GM12874 (cell line): ENCODE measurements around the gene IFNA2.

ENCODE experiments used
- TF ChIP-seq, protein P1 (sequence below): IDR thresholded peaks from 2 replicates; pipeline ENCODE4 v1.5.1; 2011; ENCODE audit warnings: low read depth, mild to moderate bottlenecking, control low read depth, low read length, moderate library complexity; ENCODE audit not compliant: insufficient read depth

IFNA2 gene

DNA sequence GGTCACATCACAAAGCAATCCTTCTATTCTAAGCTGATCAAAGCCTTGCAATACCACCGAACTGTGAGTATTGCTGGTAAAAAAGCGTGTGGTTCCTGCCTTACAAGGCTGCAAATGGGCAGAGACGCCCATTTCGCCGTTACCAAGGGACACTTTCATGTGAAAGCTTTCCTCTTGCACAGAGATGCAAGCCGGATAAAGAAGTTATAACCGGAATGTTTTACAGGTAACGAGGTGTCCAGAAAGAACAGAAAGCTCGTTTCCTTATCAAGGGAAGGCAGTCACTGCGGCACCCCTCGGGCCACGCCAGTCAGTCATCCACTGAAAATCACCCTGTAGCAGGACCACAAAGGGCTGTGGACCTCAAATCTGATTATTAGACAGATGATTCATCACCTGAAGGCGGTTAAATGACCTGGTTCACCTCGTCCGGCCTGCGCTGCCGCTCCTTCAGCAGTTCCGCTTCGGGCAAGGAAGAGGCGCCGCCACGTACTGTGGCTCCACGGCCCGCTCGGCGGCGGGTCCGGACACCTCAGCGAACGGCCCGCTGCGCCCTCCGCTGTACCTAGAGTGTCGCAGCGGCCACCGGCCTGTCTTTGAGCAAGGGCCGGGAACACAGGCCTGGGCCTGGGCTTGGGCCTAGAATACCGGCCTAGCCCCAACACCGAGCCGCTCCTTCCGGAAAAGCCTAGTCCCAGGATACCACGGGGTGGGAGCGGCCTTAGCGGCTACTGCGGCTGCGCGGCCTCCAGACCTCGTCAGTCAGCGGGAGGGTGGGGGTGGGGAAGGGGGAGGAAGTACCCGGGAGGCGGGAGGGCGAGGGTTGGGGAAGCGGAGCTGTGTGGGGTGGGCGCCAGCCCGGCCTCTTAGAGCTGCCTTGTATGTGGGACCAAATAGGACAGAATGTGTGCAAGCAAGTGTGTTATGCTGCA is 50.2 kb downstream of the IFNA2 start, which contains the start of gene KLHL9:
KLHL9 (minus strand) TSS at position 704 of the 932 bp plus-strand sequence; CDS start at position 159, 545 bp downstream.
- TF ChIP-seq, protein P1, sequence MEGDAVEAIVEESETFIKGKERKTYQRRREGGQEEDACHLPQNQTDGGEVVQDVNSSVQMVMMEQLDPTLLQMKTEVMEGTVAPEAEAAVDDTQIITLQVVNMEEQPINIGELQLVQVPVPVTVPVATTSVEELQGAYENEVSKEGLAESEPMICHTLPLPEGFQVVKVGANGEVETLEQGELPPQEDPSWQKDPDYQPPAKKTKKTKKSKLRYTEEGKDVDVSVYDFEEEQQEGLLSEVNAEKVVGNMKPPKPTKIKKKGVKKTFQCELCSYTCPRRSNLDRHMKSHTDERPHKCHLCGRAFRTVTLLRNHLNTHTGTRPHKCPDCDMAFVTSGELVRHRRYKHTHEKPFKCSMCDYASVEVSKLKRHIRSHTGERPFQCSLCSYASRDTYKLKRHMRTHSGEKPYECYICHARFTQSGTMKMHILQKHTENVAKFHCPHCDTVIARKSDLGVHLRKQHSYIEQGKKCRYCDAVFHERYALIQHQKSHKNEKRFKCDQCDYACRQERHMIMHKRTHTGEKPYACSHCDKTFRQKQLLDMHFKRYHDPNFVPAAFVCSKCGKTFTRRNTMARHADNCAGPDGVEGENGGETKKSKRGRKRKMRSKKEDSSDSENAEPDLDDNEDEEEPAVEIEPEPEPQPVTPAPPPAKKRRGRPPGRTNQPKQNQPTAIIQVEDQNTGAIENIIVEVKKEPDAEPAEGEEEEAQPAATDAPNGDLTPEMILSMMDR, result no peak
